ENCODE results near the gene CRADD.
"Not testable (repeated sequence)": the region's sequence is repeated elsewhere in the genome, so short reads cannot be mapped to it uniquely, and the experiment has no call there.

Gene CRADD

GRCh38 chr12:93708952-93709351 is 31.8 kb downstream of the CRADD start:
- no peak for DNase-seq

- no peak for DNase-seq
These were observed 32.2 kb downstream of the CRADD start for GRCh38 chr12:93709386-93709785.

- DNase-seq = no peak
These were observed 33.4 kb downstream of the CRADD start for GRCh38 chr12:93710574-93710926.

GRCh38 chr12:93711502-93711901 is 34.3 kb downstream of the CRADD start:
- not testable (repeated sequence) for DNase-seq

GRCh38 chr12:93712200-93712599 is 35.0 kb downstream of the CRADD start:
- DNase-seq = no peak

- no peak for DNase-seq
These were observed 35.9 kb downstream of the CRADD start for GRCh38 chr12:93713060-93713459.

- no peak for DNase-seq
These were observed 36.6 kb downstream of the CRADD start for GRCh38 chr12:93713800-93714199.

GRCh38 chr12:93714382-93714781 is 37.2 kb downstream of the CRADD start:
- DNase-seq = no peak

- no peak for DNase-seq
These were observed 42.5 kb downstream of the CRADD start for GRCh38 chr12:93719710-93720109.

- DNase-seq = no peak
These were observed 43.4 kb downstream of the CRADD start for GRCh38 chr12:93720559-93720958.

GRCh38 chr12:93722179-93722578 is 45.0 kb downstream of the CRADD start:
- DNase-seq = no peak

GRCh38 chr12:93722835-93723567 is 45.8 kb downstream of the CRADD start:
- DNase-seq = no peak

GRCh38 chr12:93723568-93723930 is 46.4 kb downstream of the CRADD start:
- no peak for DNase-seq

- DNase-seq = no peak
These were observed 48.4 kb downstream of the CRADD start for GRCh38 chr12:93725531-93725930.

- DNase-seq = no peak
These were observed 50.1 kb downstream of the CRADD start for GRCh38 chr12:93727195-93727811.

- no peak for DNase-seq
These were observed 50.7 kb downstream of the CRADD start for GRCh38 chr12:93727911-93728310.

- DNase-seq = no peak
These were observed 52.8 kb downstream of the CRADD start for GRCh38 chr12:93729934-93730333.

- DNase-seq = no peak
These were observed 56.2 kb downstream of the CRADD start for GRCh38 chr12:93733358-93733757.

- DNase-seq = no peak
These were observed 56.8 kb downstream of the CRADD start for GRCh38 chr12:93733928-93734327.

GRCh38 chr12:93734784-93735183 is 57.6 kb downstream of the CRADD start:
- DNase-seq = no peak

GRCh38 chr12:93736640-93737178 is 59.5 kb downstream of the CRADD start:
- DNase-seq = no peak

- no peak for DNase-seq
These were observed 60.5 kb downstream of the CRADD start for GRCh38 chr12:93737457-93738198.

- no peak for DNase-seq
These were observed 61.3 kb downstream of the CRADD start for GRCh38 chr12:93738199-93739058.
